ENCODE measurements around the gene CACNA2D3.

The CACNA2D3 gene

GRCh38 chr3:54641226-54642014, 519.1 kb downstream of the CACNA2D3 start:
- no peak for DNase-seq

GRCh38 chr3:54642147-54642546, 519.8 kb downstream of the CACNA2D3 start:
- DNase-seq, result no peak

DNA sequence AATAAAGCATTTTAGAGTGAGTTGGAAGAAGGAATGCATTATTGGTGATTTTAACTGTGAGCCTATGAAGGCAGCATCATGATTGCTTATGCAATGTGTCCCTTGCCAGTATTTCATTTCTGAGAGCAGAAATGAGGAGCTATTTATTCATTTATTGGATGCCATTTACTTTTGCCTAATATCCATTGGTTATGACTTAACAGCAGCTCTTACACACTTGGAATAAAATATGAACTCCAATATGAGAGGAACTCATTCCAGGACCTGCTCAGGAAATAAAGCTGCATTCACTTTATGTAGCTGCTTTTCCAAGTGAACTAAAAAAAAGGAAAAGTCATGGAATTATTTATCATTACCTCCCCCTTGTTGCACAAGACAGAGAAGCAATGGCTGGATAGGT, 525.4 kb downstream of the CACNA2D3 start:
- no peak for DNase-seq

DNA sequence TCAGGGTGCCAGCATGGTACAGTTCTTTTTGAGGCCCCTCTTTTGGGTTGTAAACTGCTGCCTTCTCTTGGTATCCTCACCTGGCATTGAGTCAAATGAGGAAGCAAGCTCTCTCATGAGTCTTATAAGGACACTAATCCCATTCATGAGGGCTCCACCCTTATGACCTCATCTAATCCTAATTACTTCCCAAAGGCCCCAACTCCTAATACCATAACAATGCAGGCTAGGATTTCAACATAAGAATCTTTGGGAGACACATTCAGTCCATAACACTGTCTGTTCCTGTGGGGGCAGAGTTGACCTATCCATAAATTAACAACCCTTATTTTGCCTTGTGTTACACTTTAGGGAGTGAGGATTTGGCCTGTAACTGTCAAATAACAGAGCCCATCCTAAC, 527.2 kb downstream of the CACNA2D3 start:
- DNase-seq, result no peak

DNA sequence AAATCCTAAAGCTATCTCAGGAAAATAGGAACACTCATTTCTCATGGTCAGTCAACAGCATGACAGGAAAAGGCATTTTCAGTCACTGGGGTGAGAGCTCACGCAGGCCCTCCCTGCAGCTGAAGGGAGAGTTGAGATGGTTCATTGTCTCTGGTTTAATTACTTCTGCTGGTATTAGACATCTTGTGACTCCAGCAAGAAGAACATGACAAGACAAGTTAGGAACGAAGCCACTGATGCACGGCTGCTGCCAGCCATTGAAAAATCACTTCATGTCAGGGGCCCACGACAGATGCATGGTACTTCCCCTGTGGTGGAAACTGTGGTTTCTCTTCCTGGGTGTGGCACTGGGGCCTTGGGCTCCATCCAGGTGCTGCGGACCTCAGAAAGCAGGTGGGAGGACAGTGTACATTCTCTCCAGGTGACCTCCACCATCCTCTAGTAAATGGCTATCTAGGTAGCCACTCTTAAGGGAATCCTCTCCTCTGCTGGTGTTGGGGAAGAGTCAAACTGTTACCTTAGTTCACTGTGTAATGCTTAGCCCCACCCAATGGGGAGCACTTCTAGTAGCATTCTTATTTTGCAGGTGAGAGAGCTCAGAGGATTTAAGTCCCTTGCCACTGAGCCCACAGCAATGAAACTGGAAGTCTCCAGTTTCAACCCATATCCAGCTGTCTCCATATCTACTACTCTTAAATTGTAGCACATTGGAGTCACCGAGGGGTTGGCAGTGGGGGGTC, 531.3 kb downstream of the CACNA2D3 start:
- no peak for DNase-seq

GRCh38 chr3:54654776-54655175, 532.4 kb downstream of the CACNA2D3 start:
- no peak for DNase-seq

DNA sequence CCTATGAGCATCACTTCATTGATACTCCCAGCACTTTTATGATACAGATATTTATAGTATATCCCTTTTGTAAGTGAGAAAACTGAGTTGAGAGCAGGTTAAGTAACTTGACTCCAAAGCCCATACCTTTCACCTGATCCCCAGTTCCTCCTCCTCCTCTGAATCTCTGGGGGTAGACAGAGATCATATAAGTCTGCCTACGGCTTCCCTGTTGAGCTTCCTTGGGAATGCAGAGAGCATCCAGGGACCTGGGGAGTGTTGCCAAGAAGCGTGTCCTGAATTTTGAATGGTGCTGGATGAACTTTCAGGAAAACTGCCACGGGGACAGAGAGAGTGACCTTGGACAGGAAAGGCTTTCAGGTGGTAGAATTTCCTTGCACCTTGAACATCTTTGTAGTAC, 537.0 kb downstream of the CACNA2D3 start:
- DNase-seq, result no peak

DNA sequence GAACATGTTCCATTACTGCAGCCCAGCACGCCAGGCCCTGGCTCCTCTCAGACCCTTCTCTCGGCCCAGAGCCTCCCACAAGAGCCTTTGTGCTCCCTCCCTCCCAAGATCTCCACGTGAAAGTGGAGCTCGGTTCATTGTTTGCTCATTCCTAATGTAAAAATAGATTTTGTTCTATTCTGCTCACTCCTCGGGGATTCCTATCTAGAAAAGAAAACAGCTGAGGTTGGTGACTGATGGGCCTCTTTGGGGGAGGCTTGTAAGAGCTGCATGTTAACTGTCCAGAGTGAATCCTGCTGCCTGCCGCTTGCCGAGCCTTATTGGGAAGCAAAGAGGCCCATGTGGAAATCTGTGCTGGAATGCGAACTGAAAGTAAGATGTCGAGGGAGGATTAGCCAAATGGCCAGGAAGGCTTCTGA, 538.4 kb downstream of the CACNA2D3 start:
- no peak for DNase-seq

DNA sequence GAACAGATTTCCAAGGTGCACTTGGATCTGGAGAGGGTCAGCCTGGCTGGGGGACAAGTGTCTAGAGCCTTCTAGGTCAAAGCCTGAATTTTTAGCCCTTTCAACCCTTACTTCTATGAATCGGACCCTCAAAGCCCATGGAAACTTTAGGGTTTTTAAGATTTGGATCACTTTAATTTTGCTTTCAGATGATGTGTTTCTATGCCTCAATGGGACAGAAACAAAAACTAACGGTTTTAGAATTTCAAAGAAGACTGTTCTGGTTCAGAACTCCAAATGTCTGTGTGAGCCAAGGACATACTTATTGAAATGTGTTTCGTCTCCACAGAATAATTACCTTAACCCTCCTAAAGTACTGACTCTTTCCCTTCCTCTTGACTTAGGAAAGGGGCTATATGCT, 538.8 kb downstream of the CACNA2D3 start:
- DNase-seq, result no peak

DNA sequence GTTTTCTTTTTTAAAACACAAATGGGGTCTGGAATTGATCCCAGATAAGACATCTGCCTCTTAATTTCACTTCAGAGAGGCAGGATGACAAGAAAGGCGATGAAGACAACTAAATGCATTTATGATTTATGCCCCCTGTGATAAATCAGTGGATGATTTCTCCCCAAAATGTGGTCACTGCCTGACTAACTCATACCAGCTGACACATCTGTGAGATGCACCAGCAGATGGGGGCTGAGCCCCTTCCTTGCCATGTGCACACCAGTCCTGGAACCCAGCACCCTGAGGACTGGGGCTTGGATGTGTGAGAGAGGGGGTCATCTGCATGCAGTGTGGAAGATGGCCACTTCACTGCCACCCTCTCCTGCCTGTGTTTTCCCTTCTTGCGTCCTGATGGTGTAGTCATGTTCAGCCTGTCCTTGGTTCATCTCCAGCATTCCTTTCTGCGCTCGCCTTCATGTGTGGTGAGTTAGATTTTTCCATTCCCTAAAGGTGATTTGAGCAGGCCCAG, 541.2 kb downstream of the CACNA2D3 start:
- DNase-seq, result no peak

DNA sequence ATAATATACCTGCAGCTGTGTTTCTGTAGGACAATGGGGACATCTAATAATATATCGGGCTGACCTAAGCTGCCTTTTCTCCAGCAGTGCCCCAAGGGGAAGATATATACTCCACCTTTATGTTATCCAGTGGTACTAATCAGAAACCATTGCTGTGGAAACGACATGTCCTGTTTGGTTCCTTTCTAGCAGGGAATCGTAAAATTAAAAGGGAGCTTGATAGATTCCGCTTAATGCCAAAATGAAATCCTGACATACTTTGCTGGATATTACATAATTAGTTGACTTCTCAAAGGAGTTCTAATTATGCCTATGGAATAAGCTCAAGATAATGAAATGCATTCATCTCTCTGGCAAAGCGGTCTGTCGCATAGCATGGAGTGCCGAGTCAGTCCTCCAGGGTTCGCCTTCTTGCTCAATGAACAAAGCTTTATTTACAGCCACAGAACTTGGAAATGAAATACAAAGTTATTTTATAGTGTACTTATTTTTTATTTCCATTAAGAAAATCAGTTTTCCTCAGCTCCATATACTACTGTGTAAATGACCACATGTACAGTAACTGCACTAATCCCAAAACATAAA, 542.8 kb downstream of the CACNA2D3 start:
- no peak for DNase-seq

- DNase-seq, result peak; percentile 21
Observed at GRCh38 chr3:54668236-54668635, 545.9 kb downstream of the CACNA2D3 start.

GRCh38 chr3:54670201-54671000, 548.0 kb downstream of the CACNA2D3 start:
- DNase-seq, result no peak

DNA sequence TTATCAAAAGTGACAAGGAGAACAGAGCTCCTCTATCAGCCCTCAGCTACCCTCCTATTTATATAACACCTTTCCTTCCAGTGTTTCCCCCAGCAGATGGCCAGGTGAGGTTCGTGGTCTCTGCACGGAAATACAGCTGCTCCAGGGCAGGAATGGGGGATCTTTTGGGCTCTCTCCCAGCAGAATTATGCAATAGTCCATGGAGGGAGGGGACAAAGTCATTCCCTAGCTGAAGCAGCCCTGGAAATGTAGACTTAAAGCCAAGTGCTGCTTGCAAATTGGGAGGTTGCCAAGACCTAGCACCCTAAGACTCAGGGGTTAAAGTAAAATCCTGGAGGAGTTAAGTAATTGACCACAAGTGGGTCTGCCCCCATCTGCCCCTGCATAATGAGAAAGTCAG, 549.2 kb downstream of the CACNA2D3 start:
- DNase-seq, result no peak

DNA sequence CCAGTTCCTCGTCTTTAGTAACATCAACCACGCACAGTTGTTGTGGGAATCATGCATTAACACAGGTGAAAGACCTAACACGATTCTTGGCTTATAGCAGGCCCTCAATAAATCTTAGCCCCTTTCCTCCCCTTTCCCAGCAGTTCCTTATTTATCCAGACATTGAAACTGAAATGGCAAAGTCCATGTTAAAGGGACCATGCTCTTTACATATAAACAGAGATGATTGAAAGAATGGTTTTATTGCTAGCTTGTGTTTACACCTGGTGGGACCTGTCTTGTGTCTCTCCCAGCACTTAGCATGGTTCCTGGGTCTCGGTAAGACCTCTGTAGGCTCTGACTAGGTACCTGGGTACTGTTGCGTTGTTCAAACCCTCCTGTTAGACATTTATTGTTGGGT, 553.7 kb downstream of the CACNA2D3 start:
- no peak for DNase-seq

DNA sequence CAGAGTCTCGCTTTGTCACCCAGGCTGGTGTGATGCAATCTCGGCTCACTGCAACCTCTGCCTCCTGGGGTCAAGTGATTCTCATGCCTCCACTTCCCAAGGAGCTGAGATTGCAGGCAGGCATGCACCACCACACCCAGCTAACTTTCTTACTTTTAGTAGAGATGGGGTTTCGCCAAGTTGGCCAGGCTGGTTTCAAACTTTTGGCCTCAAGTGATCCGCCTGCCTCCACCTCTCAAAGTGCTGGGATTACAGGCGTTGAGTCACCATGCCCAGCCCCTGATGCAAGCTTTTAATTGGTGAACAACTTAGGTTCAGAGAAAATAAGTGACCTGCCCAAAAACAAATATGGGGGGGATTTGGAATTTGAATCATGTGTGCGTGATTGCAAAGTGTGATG, 559.4 kb downstream of the CACNA2D3 start:
- DNase-seq, result no peak

GRCh38 chr3:54685213-54685612, 562.9 kb downstream of the CACNA2D3 start:
- DNase-seq, result no peak

GRCh38 chr3:54691289-54691771, 569.0 kb downstream of the CACNA2D3 start:
- no peak for DNase-seq

GRCh38 chr3:54696313-54696712, 574.0 kb downstream of the CACNA2D3 start:
- DNase-seq, result no peak

- no peak for DNase-seq
Observed at GRCh38 chr3:54698054-54698453, 575.7 kb downstream of the CACNA2D3 start.

GRCh38 chr3:54703923-54704322, 581.6 kb downstream of the CACNA2D3 start:
- no peak for DNase-seq

GRCh38 chr3:54705730-54706129, 583.4 kb downstream of the CACNA2D3 start:
- DNase-seq, result no peak

GRCh38 chr3:54706738-54707137, 584.4 kb downstream of the CACNA2D3 start:
- no peak for DNase-seq

All from NCI-H1092 treated with DMSO at 0.1 percent for 48 hours (cell line).